Ureter (tissue), 1 donor: ENCODE data around the gene CYSLTR2. TPM values are rescaled to one million over a fixed set of nuclear protein-coding genes. Genes with fewer than 3 reads are reported as not detected.
A peak's percentile ranks its signal among the peaks of the same experiment; 100 is the strongest.

Experiments used
- DNase-seq: peaks from one replicate; pipeline ENCODE4 v3.0.0-alpha.2; 2020; ENCODE audit warnings: low spot score
- total RNA-seq: library from RNA; stranded (reverse); gene quantifications from one replicate; pipeline ENCODE4 v1.2.4, GENCODE V29; 2023
- donor health status: DM: yes; HTN: yes; CAD: no.

Gene CYSLTR2
- total RNA-seq, 1 donor from 2014 or later: 0.23 TPM

DNA sequence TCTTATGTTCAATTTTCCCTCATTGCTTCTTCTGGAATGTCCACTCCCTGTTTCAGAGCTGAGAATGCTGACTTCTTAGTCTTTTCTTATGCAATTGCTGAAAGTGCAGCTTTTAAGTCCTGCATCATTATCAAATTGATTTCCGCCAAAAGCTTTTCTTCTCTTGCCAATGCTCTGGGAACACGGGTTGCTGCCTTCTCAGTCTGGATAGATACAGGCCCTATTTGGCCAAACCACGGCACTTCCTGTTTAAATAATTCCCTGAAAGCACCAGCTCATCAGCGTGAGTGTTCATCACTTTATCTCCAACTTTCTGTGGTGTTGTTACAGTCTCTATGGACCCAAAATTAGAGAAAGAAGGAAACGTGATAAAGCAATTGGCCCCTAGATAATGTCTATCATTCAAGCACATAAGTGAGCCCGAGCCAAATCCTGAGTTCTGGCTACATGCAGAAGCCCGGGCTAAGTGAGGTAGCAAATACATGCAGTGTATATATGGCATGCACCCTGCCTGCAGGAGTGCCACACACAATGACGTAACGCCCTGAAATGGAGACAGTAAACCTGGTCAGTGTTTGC, 85.7 kb downstream of the CYSLTR2 start:
- DNase-seq: no peak

DNA sequence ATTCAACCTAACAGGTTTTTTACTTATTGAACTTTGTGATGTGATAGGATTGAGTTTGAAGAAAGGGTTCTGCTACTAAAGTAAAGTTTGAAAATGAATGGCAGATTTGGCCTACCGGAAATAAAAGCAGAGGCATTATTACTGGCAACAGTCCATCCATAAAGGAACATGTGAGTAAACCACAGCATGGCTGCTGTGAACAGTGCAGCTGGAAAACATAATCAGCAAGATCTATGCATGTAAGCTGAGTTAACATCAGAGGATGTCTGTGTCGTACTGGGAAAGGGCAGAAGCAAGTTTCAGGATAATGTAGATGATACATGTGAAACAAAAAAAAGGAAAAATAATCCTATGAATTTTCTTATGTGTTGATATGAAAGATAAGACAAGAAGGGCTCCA, 87.6 kb downstream of the CYSLTR2 start:
- DNase-seq: no peak

DNA sequence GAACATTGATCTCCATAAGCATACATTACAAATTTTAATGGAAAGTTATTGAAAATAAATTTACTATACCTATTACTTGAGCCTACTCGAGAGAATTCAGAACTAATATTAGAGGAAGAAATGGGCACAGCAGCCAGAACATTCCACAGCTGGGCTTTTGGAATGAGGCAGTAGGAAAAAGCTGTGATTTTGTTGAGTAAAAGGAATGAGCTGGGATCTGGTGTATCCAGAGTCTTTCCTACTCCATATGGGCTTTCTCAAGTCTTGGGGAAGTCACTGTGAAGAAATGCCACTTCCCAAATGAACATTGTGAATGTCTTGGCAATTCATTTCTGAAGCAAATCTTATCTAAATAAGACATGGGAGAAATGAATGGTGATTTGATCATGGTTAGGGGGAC, 93.1 kb downstream of the CYSLTR2 start:
- DNase-seq: no peak

GRCh38 chr13:48748681-48749080, 95.0 kb downstream of the CYSLTR2 start:
- no peak for DNase-seq

DNA sequence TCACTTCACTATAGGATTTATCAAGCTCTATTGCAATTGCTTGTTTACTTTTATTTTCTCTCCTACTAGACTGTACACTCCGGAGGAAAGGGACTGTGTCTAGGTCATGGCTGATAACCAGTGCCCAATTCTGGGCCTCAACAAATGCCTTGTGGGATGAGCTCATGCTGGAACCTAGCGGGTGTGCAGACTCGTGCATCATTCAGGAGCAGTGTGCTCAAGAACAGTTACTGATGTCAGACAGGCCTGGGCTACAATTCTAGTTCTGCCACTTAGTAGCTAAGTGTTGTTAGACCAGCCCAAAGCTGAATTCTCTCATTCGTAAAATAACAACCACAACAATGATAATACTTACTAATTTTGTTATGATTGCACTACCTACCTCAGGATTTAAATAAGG, 95.4 kb downstream of the CYSLTR2 start:
- DNase-seq: no peak

DNA sequence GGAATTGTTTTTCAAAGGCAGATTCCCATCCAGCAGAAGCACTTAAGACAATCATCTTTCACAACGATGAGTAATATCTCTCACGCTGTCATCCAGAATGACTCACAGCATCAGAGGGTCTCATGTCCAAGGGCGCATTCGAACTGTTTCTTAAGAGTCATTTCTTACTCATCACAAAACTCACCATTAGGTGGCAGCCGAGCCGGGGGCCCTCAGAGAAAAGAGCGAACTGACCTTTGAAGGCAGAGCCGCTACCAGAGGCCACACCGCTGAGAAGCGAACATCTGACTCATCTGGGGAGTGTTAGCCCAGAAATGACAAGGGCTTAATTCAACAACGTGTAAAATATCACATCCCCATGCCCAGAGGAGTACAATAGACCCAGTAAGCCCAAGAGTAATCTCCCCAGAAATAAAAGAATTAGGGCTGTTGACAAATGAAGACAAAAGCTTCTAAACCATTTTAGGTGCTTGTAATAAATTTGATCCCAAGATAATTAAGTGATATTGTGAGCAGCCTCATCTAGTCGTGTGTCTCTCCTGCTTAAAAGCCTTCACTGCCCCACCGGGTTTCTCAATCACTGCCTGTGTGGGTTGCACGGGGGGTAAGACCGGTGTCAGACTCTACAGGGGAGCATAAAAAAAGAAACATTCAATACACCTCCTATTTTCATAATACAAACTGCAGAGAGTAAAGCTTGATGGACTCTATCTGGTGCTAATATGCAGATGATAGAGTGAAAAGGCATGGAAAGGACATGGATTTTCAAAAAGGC, 96.2 kb downstream of the CYSLTR2 start:
- peak; percentile 76 for DNase-seq

GRCh38 chr13:48750588-48751383, 97.1 kb downstream of the CYSLTR2 start:
- DNase-seq: no peak

- no peak for DNase-seq
Measured at GRCh38 chr13:48760626-48761025, 106.9 kb downstream of the CYSLTR2 start.

Other genes starting within 250 kb of the CYSLTR2 start
- 38.4 TPM for gene LPAR6, start 240.8 kb upstream of the CYSLTR2 start, total RNA-seq
- gene RCBTB2, start 120.8 kb upstream of the CYSLTR2 start, total RNA-seq: 11.5 TPM